ENCODE data around the gene C1D. TPM values are rescaled to one million over a fixed set of nuclear protein-coding genes. Genes with fewer than 3 reads are reported as not detected.

Gene C1D
- total RNA-seq, 1 donor from 2014 or later: 26.7 TPM

DNA sequence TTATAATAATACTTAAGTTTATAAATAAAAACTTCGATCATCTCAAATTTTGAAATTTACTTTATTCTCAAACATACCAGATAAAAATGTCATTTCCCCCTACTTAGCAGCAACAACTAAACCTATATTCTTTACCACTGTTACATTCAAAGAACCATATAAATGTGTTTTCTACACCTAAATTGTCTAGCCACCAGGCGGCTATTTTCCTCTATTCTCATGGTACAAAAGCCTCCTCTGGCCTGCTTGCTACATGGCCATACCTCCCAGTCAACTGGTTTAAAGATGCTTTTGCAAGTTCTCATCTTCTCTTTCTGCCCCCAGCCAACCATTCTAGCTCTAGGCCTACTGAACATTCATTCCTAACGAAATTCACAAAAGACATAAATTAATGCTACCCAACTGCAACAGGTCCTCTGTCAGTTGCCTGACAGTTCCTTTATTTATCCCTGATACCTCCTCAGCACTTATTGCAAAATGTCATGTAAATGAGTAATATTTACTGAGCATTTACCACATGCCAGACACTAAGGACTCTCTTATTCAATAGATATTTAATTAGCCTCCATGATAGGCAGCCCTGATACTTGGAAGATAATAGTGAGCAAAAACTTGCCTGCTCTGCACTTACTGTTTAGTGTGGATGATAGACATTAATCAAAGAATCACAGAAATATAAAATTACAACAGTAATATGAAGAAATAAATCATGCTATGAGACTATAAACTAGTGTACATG, 5.0 kb downstream of the C1D start:
- H3K27ac Mint-ChIP-seq: no peak overlapping the region
- peaks cover 25% of the 10 kb centered on the region for H3K4me1 Mint-ChIP-seq (ENCODE audit: unreplicated experiment)
- H3K27me3 Mint-ChIP-seq: peaks cover under 1% of the 10 kb centered on the region
- no peaks in the 10 kb centered on the region for H3K9me3 Mint-ChIP-seq
- no peak for DNase-seq (ENCODE audit: extremely low spot score, unreplicated experiment)
- no peak overlapping the region for H3K4me3 Mint-ChIP-seq
- peaks cover 6% of the 10 kb centered on the region for H3K36me3 Mint-ChIP-seq
- TF ChIP-seq, protein P1, sequence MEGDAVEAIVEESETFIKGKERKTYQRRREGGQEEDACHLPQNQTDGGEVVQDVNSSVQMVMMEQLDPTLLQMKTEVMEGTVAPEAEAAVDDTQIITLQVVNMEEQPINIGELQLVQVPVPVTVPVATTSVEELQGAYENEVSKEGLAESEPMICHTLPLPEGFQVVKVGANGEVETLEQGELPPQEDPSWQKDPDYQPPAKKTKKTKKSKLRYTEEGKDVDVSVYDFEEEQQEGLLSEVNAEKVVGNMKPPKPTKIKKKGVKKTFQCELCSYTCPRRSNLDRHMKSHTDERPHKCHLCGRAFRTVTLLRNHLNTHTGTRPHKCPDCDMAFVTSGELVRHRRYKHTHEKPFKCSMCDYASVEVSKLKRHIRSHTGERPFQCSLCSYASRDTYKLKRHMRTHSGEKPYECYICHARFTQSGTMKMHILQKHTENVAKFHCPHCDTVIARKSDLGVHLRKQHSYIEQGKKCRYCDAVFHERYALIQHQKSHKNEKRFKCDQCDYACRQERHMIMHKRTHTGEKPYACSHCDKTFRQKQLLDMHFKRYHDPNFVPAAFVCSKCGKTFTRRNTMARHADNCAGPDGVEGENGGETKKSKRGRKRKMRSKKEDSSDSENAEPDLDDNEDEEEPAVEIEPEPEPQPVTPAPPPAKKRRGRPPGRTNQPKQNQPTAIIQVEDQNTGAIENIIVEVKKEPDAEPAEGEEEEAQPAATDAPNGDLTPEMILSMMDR (conservative IDR thresholded peaks at IDR 0.05): peak; percentile 37

- DNase-seq (ENCODE audit: extremely low spot score, unreplicated experiment): no peak
- Mint-ChIP-seq H3K36me3 (peaks cover 21% of the 10 kb centered on the region), H3K4me1 (ENCODE audit: unreplicated experiment) (peaks cover 20% of the 10 kb centered on the region), H3K9me3 (no peaks in the 10 kb centered on the region), H3K27ac (no peak overlapping the region), H3K4me3 (no peak overlapping the region), H3K27me3 (no peaks in the 10 kb centered on the region)
- TF ChIP-seq, protein P1 (conservative IDR thresholded peaks at IDR 0.05): no peak
These were observed 9.9 kb downstream of the C1D start for GRCh38 chr2:68052717-68053422.

DNA sequence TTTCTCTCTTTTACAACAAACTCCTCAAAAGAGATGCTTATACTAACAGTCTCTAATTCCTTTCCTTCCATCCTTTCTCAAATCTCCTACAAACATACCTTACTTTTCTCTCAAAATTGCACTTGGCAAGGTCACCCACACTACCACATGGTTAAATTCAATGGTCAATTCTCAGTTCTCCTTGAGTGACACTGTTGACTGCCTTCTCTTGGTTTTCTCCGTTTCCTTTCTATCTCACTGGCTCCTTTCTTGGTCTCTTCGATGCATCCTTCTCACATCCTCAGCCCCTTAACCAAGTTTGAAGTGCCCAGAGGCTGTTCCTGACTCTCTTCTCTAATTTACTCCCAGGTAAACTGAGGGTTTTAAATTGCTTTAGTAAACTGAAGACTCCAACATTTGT, 12.5 kb downstream of the C1D start:
- H3K4me1 Mint-ChIP-seq (ENCODE audit: unreplicated experiment): peaks cover 24% of the 10 kb centered on the region
- TF ChIP-seq, protein P1 (conservative IDR thresholded peaks at IDR 0.05): no peak
- H3K27me3 Mint-ChIP-seq: no peaks in the 10 kb centered on the region
- no peak overlapping the region for H3K4me3 Mint-ChIP-seq
- DNase-seq (ENCODE audit: extremely low spot score, unreplicated experiment): no peak
- H3K36me3 Mint-ChIP-seq: peaks cover 25% of the 10 kb centered on the region
- H3K27ac Mint-ChIP-seq: no peak overlapping the region
- H3K9me3 Mint-ChIP-seq: no peaks in the 10 kb centered on the region

DNA sequence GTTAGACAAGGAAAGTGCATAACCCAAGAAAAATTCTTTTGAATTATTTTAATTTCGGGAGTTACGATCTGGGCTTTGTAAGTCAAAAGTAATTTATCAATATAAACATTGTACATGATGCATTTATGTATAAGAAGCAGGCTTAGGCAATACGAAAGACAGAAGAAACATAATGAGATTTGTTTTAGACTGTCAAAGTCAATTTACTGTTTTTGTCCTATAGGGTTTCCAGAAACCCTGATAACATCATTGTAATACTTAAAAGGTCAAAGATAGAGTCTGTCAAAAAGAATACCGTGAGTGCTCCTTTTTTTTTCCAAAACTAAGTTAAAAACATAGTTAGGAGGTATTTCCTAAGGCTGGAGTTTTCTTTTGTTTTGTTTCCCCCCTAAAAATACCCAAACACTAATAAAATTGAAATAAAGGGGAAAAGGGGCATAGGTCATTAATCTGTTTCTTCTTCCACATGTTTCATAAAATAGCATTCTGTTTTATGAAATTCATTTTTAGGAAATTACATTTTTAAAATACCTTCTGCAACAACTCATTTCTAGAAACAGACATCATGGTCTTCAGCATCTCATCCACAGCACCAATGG, 16.1 kb downstream of the C1D start:
- DNase-seq (ENCODE audit: extremely low spot score, unreplicated experiment): no peak
- Mint-ChIP-seq H3K4me1 (ENCODE audit: unreplicated experiment) (peaks cover 11% of the 10 kb centered on the region), H3K27me3 (no peaks in the 10 kb centered on the region), H3K36me3 (peaks cover 29% of the 10 kb centered on the region), H3K4me3 (no peak overlapping the region), H3K9me3 (no peaks in the 10 kb centered on the region), H3K27ac (no peak overlapping the region)
- TF ChIP-seq, protein P1 (conservative IDR thresholded peaks at IDR 0.05): no peak

GRCh38 chr2:68046224-68046623, 16.6 kb downstream of the C1D start:
- Mint-ChIP-seq H3K27me3 (no peaks in the 10 kb centered on the region), H3K36me3 (peaks cover 31% of the 10 kb centered on the region), H3K9me3 (no peaks in the 10 kb centered on the region), H3K27ac (no peak overlapping the region), H3K4me3 (no peak overlapping the region), H3K4me1 (ENCODE audit: unreplicated experiment) (peaks cover 11% of the 10 kb centered on the region)
- DNase-seq (ENCODE audit: extremely low spot score, unreplicated experiment): no peak
- TF ChIP-seq, protein P1 (conservative IDR thresholded peaks at IDR 0.05): no peak

Measured in type B pancreatic cell (in vitro differentiated cells).